ENCODE measurements around the gene IL4. TPM values are rescaled to one million over a fixed set of nuclear protein-coding genes. Genes with fewer than 3 reads are reported as not detected.

The IL4 gene
- total RNA-seq, 6 experiments from 2014 or later = not detected

DNA sequence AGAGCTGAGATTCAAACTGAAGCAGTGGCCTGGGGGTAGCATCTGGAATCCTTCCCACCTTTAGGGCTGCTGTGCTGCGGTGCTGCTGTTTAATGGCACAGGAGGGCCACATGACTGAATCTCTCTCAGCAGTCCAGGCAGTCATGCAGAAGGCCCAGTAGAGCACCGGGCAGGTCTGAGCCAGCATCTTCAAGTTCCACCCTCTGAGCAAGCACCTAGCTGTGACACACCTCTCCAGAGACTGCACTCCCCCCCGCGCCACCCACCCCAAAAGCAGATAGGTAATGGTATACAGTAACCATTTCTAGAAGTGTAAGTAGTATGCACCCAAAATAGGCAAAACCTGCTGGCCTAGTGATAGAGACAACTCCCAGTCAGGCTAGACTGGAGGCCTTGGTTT is 8.2 kb downstream of the IL4 start:
- DNase-seq = no peak

DNA sequence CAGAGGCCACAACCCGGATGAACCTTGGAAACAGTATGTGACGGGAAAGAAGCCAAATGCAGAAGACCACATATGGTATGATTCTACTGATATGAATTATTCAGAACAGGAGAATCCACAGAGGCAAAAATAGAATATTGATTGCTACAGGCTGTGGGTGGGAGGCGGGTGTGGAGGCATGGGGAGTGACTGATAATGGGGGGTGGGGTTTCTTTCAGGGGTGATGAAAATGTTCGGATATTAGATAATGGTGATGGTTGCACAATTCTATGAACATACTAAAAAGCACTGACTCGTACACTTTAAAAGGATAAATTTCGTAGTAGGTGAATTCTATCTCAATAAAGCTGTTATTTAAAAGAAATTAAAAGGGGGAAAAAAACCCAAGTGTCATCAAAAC is 10.7 kb downstream of the IL4 start:
- no peak overlapping the region for H3K4me3 Mint-ChIP-seq
- peaks cover 1% of the 10 kb centered on the region for H3K27me3 Mint-ChIP-seq (ENCODE audit: insufficient read depth)
- H3K9me3 Mint-ChIP-seq = no peaks in the 10 kb centered on the region
- no peak overlapping the region for H3K27ac Mint-ChIP-seq
- H3K4me1 Mint-ChIP-seq (ENCODE audit: low read depth) = peaks cover 17% of the 10 kb centered on the region
- no peaks in the 10 kb centered on the region for H3K36me3 Mint-ChIP-seq (ENCODE audit: low read depth)
- no peak for DNase-seq
- TF ChIP-seq, protein P1, sequence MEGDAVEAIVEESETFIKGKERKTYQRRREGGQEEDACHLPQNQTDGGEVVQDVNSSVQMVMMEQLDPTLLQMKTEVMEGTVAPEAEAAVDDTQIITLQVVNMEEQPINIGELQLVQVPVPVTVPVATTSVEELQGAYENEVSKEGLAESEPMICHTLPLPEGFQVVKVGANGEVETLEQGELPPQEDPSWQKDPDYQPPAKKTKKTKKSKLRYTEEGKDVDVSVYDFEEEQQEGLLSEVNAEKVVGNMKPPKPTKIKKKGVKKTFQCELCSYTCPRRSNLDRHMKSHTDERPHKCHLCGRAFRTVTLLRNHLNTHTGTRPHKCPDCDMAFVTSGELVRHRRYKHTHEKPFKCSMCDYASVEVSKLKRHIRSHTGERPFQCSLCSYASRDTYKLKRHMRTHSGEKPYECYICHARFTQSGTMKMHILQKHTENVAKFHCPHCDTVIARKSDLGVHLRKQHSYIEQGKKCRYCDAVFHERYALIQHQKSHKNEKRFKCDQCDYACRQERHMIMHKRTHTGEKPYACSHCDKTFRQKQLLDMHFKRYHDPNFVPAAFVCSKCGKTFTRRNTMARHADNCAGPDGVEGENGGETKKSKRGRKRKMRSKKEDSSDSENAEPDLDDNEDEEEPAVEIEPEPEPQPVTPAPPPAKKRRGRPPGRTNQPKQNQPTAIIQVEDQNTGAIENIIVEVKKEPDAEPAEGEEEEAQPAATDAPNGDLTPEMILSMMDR (IDR thresholded peaks at IDR 0.05) = no peak

More for the DNA sequence above, 8.2 kb downstream of the IL4 start:
- TF ChIP-seq, protein P1 (IDR thresholded peaks at IDR 0.05) = no peak
- Mint-ChIP-seq H3K4me1 (ENCODE audit: low read depth) (peaks cover 21% of the 10 kb centered on the region), H3K27ac (no peak overlapping the region), H3K36me3 (ENCODE audit: low read depth) (no peaks in the 10 kb centered on the region), H3K4me3 (no peak overlapping the region), H3K27me3 (ENCODE audit: insufficient read depth) (no peaks in the 10 kb centered on the region; the same call in 1 of the 2 replicates), H3K9me3 (no peaks in the 10 kb centered on the region)

DNA sequence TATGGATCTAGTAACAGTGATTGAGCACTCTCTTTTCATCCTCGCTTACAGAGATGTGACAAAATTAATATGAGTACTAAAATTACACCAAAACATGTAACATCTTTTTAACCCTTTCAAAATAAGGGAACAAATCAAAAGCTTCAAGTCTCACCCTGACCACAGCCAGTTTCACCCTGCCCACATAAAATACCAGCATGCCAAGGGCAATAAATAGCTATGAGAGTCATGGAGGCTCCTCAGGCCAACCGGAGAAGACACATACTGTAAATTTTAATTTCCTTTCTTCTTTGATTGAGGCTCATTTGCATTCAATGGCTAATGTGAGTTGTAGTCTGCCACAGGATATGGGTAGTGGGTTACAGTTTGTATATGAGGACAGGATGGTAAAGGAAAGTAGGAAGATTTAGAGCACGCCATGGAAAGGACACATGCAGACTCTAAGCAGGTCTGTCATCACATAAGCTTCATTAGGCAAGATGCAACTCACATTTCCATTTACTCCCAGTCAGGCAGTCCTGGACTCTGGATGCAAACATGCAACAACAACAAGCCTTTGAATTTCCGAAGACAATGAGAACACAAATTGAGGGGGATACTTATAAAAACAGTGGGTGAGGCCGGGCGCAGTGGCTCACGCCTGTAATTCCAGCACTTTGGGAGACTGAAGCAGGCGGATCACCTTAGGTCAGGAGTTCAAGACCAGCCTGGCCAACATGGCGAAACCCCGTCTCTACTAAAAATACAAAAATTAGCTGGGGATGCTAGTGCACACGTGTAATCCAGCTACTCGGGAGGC is 11.3 kb downstream of the IL4 start:
- Mint-ChIP-seq H3K9me3 (no peaks in the 10 kb centered on the region), H3K27me3 (ENCODE audit: insufficient read depth) (peaks cover 2% of the 10 kb centered on the region), H3K27ac (no peak overlapping the region), H3K36me3 (ENCODE audit: low read depth) (no peaks in the 10 kb centered on the region), H3K4me3 (no peak overlapping the region), H3K4me1 (ENCODE audit: low read depth) (peaks cover 12% of the 10 kb centered on the region)
- DNase-seq = no peak
- TF ChIP-seq, protein P1 (IDR thresholded peaks at IDR 0.05) = no peak

DNA sequence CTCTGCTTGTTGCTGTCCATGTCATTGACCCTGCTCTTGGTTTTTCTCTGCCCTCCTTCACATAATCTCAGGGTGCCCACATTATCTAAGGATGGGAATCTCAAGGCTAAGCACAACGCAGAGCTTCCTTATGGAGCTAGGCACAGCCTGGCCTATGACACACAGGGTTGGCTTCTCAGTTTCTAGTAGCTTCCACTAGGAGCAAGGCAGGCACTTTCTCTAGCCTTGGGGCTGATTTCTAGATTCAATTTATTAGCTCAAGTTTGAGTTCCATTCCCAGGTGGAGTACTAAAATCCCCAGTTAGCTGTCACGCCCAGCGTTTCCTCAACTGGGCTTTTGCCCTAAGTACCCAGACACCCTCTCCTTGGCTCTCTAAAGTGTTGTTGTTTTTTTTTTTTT is 12.4 kb downstream of the IL4 start:
- Mint-ChIP-seq H3K4me1 (ENCODE audit: low read depth) (peaks cover 9% of the 10 kb centered on the region), H3K27me3 (ENCODE audit: insufficient read depth) (peaks cover 2% of the 10 kb centered on the region), H3K27ac (no peak overlapping the region), H3K36me3 (ENCODE audit: low read depth) (no peaks in the 10 kb centered on the region), H3K4me3 (no peak overlapping the region), H3K9me3 (no peaks in the 10 kb centered on the region)
- no peak for DNase-seq
- TF ChIP-seq, protein P1 (IDR thresholded peaks at IDR 0.05) = no peak

DNA sequence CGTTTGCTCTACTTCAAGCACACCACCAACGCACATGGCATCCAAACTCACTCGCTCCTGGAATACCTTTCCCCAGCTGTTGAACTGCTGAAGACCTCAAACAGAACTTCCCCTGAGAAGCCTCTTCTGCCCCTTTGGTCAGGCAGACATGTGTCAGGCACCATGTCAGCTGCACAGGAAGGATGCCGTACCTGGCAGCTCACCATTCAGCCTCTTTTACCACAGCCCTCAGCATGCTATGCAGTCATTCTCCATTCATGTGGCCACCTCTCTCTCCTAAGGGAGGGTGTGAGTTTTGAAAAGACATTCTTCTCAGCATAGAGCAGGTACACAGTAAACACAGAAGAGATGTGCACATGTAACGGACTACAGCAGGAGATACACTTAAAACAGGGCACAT is 14.2 kb downstream of the IL4 start:
- H3K27ac Mint-ChIP-seq = no peak overlapping the region
- no peak overlapping the region for H3K4me3 Mint-ChIP-seq
- H3K4me1 Mint-ChIP-seq (ENCODE audit: low read depth) = peaks cover 9% of the 10 kb centered on the region
- no peak for DNase-seq
- peaks cover 2% of the 10 kb centered on the region for H3K27me3 Mint-ChIP-seq (ENCODE audit: insufficient read depth)
- no peaks in the 10 kb centered on the region for H3K9me3 Mint-ChIP-seq
- TF ChIP-seq, protein P1 (IDR thresholded peaks at IDR 0.05) = no peak
- H3K36me3 Mint-ChIP-seq (ENCODE audit: low read depth) = peaks cover 5% of the 10 kb centered on the region; the same call in 1 of the 2 replicates

Data from HFFc6 (cell line).